Kidney capillary endothelial cell (primary cell): ENCODE measurements around the gene SHISA5.

Source experiments
- DNase-seq: peaks from one replicate; pipeline ENCODE4 v3.0.0-alpha.2; 2018; ENCODE audit warnings: low spot score

The SHISA5 gene

DNA sequence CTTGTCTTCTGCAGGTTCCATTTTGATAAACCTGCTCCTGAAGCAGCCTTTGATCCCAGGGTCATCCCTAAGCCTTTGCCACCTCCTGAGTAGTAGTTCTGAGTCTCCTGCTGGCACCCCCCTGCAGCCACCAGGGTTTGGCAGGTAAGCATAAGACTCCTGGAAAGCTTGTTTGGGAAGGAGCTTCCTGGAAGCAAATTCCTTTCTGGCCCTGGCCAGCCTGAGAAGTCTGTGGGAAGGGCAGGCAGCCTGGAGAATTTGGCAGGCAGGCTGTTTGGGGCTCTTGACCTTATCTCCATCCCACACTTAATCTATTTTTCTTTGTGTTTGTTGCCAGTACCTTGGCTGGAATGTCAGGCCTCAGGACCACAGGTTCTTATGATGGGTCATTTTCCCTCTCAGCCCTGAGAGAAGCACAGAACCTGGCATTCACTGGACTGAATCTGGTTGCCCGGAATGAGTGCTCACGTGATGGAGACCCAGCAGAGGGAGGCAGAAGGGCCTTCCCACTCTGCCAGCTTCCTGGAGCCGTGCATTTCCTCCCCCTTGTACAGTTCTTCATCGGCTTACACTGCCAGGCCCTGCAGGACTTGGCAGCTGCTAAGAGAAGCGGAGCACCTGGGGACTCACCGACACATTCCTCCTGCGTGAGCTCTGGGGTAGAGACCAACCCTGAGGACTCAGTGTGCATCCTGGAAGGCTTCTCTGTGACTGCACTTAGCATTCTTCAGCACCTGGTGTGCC, 44.0 kb downstream of the SHISA5 start:
- no peak for DNase-seq

GRCh38 chr3:48459331-48459730, 44.6 kb downstream of the SHISA5 start:
- DNase-seq: no peak

DNA sequence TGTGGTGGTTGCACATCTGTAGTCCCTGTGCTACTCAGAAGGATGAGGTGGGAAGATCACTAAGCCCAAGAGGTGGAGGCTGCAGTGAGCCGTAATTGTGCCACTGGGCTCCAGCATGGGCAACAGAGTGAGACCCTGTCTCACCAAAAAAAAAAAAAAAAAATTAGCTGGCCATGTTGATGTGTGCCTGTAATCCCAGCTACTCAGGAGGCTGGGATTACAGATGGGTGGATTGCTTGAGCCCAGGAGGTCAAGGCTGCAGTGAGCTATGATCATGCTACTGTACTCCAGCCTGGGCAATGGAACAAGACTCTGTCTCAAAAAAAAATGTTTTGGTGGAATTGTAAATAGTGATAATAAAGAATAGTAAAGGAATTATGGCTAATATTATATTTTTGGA, 47.5 kb downstream of the SHISA5 start:
- no peak for DNase-seq

DNA sequence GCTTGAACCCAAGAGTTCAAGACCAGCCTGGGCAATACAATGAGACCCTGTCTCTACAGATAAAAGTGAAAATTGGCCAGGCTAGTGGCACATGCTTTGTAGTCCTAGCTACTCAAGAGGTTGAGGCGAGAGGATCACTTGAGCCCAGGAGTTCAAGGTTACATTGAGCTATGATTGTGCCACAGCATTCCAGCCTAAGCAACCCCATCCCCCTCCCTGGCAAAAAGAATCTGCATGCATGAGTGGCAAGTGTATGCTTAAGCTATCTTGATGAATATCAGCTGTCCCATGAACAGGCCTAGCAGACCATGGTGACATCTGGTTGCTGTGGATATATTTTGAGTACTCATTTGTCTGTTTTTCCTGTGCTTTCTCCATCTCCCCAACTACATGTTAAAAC, 52.7 kb downstream of the SHISA5 start:
- DNase-seq: no peak

DNA sequence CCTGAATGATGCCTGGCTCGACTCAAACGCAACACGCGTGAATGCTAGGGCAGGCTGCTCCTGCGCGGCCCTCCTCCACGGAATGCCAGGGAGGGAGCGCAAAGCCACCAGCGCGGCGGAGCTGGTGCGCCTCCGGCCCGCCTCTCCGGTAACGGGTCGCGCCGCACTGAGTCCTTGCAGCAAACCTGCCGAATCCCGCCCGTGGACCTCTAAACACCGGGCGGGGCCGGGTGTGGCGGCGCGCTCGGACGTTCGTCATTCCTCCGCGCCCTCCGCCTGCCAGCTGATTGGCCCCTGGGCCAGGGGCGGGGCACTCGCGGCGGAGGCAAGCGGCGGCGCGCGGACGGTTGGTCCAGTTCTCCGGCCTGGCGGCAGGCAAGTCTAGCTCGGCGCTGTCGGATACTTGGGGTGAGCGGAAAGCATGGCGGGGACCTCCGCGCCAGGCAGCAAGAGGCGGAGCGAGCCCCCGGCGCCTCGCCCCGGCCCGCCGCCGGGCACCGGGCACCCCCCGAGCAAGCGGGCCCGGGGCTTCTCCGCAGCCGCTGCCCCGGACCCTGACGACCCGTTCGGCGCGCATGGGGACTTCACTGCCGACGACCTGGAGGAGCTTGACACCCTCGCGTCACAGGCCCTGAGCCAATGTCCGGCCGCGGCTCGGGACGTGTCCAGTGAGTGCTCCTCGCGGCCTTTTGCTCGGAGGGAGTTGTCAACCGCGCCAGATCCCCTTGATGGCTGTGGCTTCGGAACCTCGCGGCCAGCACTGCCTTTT, 57.4 kb downstream of the SHISA5 start, which contains the start of gene ATRIP:
Gene ATRIP, plus strand, starts transcription at position 313 of the 769 bp plus-strand sequence. Its CDS starts 109 bp downstream, at position 422.
- DNase-seq: peak; percentile 85

DNA sequence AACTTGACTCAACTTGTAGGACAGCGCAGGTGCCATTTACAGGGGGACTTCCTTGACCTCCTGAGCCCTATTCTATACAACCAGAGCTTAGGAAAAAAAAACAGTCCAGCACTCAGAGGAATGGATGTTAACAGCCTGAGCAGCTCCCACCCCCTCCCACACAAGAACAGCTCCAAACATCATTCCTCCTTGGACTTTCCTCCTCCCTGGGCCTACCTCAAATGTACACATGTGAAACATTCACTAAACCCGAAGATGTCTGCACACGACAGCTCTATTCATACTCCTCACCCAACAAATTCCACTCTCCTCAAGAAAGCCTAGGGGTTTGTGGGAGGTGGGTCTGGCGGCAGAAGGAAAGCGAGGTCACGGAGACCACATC, 57.9 kb downstream of the SHISA5 start:
- no peak for DNase-seq

DNA sequence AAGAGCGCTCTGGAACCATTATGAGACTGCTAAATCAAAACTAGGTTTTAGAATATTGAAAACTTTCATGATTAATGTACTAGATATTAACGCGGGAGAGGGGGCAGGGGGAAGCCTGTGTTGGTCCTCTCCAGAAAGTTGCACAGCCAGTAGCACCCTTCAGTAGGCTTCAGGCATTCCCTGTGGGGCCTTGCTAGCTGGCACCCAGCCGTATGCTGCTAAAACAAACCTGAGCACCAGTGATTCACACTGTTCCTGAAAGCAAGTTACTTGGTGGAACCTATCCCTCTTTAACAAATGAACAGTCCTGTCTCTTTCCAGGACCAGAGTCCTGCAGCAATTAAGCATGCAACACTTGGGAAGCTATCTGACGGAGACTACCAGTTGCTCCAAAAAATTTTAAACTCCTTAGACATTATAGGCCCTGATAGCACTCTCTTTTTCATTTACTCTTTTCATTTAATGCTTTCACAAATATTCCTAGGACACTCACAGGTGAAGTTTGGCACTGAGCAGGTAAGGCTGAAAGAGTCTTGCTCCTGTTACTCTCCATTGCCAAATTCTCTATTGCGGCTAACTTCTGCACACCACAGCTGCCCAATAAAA, 58.6 kb downstream of the SHISA5 start:
- no peak for DNase-seq

- DNase-seq: no peak
Observed at GRCh38 chr3:48441940-48442339, 62.0 kb downstream of the SHISA5 start.

DNA sequence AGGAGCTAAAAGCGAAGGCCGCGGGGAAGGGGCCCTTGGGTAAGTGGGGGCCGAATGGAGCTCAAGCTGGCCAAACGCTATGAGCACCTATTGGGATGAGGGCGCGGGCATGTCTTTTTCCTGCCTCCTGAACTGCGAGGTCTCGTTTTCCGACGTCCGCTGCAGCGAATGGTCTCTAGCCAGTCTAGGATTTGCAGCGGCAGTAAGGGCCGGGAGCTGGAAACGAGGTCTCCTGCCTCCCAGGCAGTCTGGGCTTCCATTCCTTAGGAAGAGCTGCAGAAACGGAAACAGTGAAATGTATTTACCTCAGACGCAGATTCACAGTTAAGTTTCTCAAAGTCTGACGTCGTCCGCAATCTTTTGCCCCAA, 63.4 kb downstream of the SHISA5 start:
- DNase-seq: peak; percentile 32

DNA sequence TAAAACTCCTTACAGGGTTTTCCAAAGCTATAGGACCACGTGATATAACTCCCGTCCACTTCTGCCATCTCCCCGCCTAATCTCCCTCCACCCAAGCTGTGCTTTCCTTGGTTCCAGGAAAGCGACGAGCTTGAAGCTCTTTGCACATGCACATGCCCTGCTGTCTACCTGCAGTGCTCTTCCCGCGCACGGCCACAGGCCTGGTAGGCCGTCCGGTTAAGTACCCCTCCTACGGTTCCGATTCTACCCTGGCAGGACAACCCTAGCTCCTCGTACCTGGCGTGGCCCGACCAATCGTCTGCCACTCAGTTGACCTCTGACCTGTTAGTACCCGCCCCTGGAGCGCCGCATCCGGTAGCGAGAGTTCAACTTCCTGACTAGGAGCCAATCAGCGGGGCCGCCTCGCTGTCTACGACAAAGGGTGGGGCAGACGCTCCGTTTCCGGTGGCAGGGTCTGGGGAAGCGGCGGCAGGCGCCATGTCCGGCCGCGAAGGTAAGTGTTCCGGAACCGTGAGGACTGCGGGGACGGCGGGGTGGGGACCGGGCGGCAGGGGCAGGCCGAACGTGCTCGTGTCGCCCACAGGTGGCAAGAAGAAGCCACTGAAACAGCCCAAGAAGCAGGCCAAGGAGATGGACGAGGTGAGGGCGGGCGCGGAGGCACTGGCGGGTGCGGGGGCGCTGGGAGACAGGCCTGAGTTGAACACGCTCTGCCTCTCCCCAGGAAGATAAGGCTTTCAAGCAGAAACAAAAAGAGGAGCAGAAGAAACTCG, 64.0 kb downstream of the SHISA5 start, which contains the start of the genes CCDC51 and TMA7:
Gene CCDC51, minus strand, starts transcription at position 300 of the 770 bp plus-strand sequence. CDS start 4,991 bp downstream, outside the sequence.
Gene TMA7, plus strand, starts transcription at position 438 of the 770 bp plus-strand sequence. Its CDS starts 40 bp downstream, at position 478.
- peak; percentile 95 for DNase-seq

DNA sequence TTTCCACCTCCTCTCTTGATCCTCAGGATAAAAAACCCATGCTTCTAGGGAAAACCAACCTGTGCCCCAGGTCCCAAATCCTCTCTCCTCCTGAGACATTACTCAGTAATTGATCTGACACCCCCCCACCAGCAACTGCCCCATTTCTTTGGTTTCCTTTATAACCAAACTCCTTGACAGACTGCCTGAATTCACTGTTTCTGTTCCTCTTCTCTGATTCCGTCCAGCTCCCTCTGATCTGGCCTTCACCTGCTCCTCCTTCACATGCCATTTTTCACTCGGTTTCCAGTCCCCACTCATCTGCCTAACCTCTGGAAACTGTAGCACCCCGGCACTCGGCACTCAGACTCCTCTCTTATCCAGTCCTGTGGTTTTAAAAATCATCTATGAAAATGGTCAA, 66.2 kb downstream of the SHISA5 start:
- no peak for DNase-seq

DNA sequence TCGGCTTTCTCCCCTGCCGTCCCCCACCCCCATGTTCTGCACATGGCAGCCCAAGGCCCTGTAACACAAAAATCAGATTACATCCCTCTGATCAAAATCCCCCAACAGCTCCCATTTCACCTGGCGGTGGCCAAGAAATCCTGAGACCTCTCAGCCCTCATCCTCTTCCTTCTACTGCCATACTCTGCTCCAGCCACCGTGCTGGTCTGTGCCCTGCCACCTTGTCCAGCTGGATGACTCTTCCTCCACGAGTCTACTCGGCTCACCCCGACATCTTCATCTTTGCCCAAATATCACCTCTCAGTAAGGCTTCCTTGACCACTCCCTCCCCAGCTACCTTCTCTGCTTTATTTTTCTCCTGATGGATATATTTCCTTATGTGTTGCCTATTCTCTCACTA, 67.1 kb downstream of the SHISA5 start:
- DNase-seq: no peak

GRCh38 chr3:48436477-48436787, 67.5 kb downstream of the SHISA5 start:
- DNase-seq: no peak

DNA sequence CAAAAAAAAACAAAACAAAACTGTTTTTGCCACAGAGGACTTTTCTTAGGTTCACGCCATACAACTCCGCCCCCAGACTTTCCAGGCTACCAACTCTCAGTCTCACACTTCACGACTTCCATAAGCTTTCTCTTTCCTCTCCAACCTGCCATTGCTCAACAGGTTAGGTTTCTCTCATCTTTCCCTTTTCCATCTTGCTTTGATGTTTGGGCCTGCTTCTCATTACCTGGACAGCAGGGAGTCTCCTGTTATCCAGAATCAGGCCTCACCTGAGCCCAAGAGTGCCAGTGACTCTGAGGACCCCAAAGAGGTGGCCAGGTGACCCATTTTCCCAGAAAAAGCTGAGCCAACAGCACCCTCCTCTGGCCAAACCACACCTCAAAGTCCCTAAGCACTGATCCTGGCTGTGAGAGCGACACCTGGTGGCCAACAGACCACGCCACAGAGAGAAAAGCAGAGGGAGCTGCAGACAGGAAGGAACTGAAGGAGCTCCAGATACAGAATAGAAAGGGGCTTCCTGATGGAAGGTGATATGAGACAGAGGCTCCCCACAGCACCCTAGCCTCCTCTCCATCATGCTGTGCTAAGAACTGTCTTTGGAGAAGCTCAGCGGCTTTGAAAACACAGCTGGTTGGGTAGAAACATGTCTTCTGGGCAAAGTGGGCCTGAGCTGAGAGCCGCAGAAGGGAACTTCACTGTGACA, 68.0 kb downstream of the SHISA5 start:
- peak; percentile 80 for DNase-seq

- no peak for DNase-seq
Observed at GRCh38 chr3:48435223-48435595, 68.8 kb downstream of the SHISA5 start.

DNA sequence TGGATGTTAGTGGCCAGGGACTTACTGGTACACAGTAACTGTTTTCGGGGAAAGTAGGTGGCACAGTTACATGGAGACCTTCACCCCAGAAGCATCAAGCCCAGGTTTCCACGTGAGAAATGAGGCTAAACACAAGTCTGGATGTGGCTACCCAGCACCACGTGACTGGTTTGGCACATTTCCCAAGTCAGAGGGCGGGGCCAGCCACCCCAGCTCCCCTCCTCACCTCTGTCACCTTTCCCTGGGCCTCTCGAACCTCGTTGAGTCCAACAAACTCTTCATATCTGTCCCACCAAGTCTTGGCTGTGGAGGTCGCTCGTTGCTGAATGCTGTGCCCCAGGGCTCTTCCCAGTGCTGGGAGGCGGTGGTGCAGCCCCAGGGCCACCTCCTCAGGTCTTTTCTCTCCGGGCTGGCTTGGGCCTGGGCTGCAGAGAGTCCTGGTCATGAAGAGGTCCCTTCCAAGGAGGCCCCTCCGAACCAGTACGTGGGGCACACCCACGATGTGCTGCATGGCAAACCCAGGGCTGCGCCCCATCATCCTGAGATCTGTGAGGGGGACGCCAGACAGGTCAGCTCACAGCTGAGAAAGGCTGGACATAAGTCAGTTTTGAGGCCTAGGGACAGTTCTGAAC, 69.3 kb downstream of the SHISA5 start:
- DNase-seq: no peak

- DNase-seq: no peak
Observed at GRCh38 chr3:48433472-48434118, 70.4 kb downstream of the SHISA5 start.

DNA sequence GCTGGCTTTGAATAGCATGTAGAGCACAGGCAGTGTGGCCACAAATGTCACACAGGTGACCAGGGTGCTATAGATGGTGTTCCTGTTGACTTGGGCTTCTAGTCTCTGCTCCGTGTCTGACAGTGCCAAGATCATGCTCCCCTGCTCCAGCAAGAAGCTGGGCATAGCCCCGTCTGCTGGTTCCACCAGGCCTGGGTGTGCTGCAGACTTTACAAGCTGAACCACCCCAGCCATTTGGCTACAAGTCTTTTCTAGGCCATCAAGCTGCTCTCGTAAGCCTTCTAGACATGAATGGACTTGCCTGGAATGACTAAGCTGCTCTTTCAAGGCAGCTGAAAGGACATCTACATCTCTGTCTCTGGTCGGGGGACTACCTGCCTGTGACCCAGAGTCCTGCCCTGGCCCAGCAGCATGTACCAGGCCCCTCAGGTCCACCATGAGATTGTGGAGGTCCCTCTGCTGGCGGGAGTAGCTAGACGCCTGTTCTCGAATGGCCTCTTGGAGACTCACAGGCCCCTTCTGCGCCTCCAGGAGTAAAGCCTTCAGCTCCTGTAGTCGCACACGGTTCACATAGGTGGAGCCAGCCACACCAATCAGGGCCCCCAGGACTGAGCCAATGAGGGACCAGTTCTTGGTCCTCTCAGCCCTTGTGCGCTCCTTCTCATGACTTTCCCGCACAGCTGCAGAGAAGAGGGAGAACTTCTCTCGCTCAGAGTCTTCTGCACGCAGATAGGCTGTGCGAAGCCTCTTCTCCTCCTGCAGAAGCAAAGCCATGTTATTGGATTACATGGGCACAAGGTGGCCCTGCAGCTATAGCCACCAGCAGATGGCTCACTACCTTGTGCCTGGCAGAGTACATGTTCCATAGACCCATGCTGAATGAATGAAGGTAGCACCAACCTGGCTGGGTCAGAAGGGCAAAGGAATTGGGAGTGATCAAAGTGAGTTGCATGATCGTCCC, 71.3 kb downstream of the SHISA5 start:
- no peak for DNase-seq

DNA sequence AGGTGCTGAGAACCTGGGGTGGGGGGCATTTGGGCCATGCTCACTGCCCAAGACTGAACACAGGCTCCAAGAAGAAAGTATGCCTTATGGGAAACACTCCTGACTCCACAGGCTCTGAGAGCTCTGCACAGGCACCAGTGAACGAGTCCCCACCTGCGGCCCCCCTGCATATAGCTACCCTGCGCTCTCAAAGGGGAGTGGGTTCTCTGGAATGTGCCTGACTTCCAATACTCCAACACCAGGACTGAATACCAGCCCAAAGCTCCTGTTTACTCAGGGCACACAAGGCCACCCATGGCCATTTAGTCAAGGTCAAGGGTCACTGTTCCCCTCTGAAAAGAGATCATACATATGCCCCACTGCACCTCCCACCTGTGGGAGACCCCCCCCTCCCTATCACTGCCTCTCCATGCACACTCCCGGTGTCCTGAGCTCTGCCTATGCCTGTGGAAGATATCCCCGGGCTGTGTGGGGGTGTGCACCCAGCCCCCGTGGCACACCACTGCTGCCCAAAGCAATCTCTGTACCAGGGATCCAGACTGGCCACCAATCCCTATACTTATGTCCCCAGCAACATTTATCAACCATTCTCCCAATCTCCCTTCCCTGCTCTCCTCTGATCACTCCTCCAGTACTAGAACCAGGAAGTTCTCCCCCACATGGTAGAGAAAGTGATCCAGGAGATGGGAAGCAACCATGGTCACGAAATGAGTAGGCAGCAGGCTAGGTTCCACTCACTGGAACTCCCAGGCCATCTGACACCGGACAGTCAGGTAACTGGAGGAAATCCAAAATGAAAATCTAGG, 72.5 kb downstream of the SHISA5 start:
- no peak for DNase-seq
